Ammon's horn (tissue), 1 donor: ENCODE results near the gene PASK.

Experiments
- DNase-seq: peaks from one replicate; pipeline ENCODE4 v3.0.0-alpha.2; 2016; ENCODE audit warnings: low spot score

PASK gene

DNA sequence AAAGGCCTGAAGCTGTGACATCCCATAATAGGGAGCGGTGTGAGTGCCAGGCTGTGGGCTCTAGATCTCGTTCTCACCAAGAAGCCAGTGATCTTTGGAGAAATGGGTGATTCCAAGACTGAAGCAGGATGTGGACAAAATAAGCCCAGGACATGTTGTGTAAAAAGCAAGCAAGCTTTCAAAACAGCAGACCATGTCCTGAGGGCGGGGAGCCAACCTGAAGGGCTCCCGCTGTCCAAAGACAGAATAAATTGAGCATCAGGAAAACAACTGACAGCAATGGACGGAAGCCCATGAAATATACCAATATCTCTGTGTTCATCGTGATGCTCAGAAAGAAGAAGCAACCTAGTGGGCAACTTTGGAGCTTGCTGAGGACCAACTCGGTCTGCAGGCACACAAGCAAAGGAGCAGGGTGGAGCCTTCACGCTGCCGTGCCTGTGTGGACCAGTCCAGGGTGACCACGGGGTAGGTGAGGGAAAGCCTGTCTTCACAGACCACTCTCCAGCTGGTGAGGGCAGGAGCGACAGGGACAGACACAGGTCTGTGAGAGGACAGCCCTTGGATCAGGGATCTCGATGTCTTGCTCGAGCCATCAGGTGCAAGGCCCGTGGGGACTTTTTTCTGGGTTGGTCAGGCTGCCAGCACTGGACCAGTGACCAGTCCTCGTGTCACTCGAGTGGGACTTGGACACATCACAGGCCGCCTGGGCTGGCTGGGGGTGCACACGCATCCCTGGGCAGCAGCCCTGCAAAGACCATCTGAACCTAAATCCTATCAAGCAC lies 68.7 kb downstream of the PASK start:
- no peak for DNase-seq

DNA sequence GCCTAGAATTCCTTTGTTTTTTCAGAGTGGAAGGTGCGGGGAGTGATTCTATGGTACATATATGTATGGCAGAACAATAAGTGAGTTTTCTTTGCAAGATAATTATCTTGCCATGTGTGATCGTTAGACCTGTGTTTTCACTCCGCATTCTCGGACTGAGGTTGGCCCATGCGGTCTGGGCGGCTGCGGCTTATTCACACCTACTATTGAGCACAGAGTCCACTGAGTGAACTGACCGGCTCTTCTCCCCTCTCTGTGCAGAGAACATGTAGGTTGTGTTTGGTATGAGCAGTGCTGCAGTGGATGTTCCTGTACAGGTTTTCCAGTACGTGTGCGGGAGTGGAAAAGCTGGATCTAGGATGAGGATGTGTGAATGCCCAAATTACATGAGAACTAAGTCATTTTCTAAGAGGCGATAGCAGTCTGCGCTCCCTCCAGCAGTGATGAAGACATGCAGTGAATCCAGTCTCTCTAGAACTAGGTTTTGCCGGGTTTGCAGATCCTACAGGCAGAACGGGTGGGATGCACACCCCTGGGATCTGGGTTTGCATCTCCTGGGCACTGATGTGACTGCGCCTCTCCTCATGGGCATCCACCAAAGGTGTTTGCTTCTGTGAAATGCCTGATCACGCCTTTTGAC lies 74.3 kb downstream of the PASK start:
- no peak for DNase-seq

- DNase-seq = no peak
These were observed 75.0 kb downstream of the PASK start for GRCh38 chr2:241074065-241074818.

- no peak for DNase-seq
These were observed 75.9 kb downstream of the PASK start for GRCh38 chr2:241073166-241074064.

- no peak for DNase-seq
These were observed 76.6 kb downstream of the PASK start for GRCh38 chr2:241072553-241073165.

GRCh38 chr2:241072151-241072550 lies 77.1 kb downstream of the PASK start:
- no peak for DNase-seq

DNA sequence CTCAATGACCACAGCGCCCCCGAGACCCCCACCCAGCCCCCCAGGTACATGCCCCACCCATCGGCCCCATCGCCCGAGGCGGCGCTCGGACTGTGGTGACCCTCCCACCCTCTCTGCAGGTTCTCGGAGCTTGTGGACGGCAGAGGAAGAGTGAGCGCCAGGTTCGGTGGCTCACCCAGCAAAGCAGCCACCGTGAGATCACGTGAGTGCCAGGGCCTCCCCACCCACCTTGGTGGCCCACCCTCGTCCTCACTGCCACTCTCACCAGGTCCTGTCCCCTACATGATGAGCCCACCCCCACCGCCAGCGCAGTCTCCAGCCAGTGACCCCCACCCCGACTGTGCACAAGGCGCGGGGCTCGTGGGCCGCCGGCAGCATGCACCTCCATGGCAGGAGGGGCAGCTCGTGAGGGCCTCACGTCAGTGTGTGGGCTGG lies 77.6 kb downstream of the PASK start:
- no peak for DNase-seq

- no peak for DNase-seq
These were observed 78.2 kb downstream of the PASK start for GRCh38 chr2:241070811-241071676.

DNA sequence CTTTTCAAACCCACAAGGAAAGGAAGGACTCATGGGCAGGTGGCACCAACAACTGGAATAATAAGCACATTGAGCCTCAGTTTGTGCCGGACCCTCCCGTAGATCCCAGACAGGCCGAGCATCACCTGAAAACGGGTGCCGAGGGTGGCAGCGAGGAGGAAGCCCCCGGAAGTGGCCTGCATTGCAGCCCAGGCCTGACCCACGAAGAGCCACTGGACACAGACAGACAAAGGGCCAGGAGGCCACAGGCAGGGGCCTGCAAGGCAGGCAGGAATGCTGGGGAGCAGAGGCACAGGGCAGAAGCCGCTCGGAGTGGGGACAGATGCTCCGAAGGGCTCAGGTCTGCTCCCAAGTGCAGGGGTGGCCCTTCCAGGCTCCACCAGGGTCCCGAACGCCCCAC lies 78.9 kb downstream of the PASK start:
- no peak for DNase-seq

GRCh38 chr2:241069821-241070281 lies 79.4 kb downstream of the PASK start:
- no peak for DNase-seq

DNA sequence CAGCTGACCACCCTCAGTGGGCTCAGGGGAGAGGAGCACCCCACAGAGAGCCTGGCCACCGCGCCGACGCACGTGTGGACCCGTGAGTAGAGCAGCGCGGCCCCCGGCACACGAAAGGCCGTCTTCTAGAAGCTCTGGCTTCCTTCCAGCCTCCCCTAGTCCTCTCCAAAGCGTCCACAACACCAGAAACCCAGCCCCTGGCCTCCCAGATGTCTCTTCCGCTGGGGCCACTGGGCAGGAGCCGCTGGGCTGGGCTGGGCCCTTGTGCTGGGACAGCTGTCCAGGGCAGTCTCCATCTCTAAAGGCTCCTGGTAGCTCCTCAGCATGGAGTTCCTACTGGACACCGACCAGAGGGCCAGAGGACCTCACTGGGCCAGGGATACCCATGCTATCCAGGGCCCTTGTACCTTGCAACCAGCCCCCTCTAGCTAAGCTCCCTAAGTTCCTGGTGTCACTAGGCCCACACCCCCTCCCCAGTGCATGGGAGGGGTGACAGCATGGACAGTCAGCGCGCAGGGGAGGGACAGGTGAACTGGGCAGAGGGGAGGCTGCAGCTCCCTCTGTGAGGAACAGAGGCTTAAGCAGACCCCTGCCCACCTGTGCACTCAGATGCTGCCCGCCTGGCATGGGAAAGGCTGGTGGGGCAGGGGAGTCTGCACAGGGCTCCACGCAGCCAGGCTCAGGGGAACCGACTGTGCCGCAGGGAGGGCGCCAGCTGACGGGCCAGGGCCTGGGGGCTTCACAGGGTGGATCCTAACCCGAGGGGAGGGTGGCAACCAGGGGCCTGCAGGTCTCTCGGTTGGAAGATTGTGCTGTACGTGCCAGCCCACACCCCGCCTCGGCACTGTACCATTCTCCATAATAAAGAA lies 80.1 kb downstream of the PASK start:
- DNase-seq = no peak

GRCh38 chr2:241068136-241068941 lies 80.9 kb downstream of the PASK start:
- DNase-seq = no peak

- DNase-seq = no peak
These were observed 81.7 kb downstream of the PASK start for GRCh38 chr2:241067501-241068135.

- DNase-seq = no peak
These were observed 82.4 kb downstream of the PASK start for GRCh38 chr2:241066893-241067341.

- no peak for DNase-seq
These were observed 82.9 kb downstream of the PASK start for GRCh38 chr2:241066171-241066892.

- no peak for DNase-seq
These were observed 83.9 kb downstream of the PASK start for GRCh38 chr2:241065355-241065803.

- DNase-seq = no peak
These were observed 84.4 kb downstream of the PASK start for GRCh38 chr2:241064802-241065354.
